ENCODE measurements around the gene EFCAB6. TPM values are rescaled to one million over a fixed set of nuclear protein-coding genes. Genes with fewer than 3 reads are reported as not detected.

EFCAB6 gene
- total RNA-seq, 1 donor from 2014 or later: 8.6 TPM

DNA sequence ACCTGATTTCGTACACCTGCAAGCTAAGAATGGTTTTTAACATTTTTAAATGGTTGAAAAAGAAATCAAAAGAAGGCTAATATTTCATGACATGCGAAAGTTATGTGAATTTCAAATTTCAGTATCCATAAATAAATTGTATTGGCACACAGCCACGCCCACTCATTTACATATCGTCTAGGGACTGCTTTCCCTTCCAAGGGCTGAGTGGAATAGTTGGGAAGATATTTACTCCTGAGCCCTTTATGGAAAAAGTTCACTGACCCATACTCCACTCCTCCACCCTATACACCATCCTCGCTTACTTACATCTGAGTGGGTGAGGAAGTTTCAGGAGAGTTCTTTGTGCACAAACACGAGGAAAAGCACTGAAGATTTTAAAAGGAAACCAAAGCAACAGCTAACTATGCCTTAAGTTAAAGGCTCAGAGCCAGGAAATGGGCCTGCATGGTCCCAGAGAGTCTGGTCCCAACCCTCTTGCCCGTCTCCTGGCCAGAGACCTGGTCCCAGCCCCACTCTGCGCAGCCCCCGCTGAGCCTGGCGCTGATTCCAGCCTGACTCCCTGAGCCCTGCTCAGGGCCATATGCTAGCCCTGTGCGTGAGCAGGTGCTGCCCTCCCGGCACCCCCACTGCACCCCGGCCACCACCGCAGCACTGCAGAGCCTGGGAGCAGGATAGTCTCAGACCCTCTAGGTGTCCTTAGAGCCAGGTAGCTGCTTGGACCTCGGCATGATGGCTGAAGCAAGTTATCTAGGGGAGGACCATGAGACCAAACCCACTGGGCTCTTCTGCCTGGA, 69.8 kb downstream of the EFCAB6 start:
- DNase-seq (ENCODE audit: low spot score in 2 of 2): no peak

GRCh38 chr22:43740587-43741270, 71.4 kb downstream of the EFCAB6 start:
- Histone ChIP-seq H3K4me3 (no peak overlapping the region), H3K27ac (no peak overlapping the region), H3K27me3 (no peaks in the 10 kb centered on the region), H3K9me3 (no peaks in the 10 kb centered on the region), H3K4me1 (no peaks in the 10 kb centered on the region), H3K36me3 (no peaks in the 10 kb centered on the region)
- TF ChIP-seq, protein P1, sequence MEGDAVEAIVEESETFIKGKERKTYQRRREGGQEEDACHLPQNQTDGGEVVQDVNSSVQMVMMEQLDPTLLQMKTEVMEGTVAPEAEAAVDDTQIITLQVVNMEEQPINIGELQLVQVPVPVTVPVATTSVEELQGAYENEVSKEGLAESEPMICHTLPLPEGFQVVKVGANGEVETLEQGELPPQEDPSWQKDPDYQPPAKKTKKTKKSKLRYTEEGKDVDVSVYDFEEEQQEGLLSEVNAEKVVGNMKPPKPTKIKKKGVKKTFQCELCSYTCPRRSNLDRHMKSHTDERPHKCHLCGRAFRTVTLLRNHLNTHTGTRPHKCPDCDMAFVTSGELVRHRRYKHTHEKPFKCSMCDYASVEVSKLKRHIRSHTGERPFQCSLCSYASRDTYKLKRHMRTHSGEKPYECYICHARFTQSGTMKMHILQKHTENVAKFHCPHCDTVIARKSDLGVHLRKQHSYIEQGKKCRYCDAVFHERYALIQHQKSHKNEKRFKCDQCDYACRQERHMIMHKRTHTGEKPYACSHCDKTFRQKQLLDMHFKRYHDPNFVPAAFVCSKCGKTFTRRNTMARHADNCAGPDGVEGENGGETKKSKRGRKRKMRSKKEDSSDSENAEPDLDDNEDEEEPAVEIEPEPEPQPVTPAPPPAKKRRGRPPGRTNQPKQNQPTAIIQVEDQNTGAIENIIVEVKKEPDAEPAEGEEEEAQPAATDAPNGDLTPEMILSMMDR (IDR thresholded peaks at IDR 0.05): no peak
- DNase-seq (ENCODE audit: low spot score in 2 of 2): no peak
- intact Hi-C loops (cut with DNase I): no loop called here

More for the DNA sequence above, 69.8 kb downstream of the EFCAB6 start:
- TF ChIP-seq, protein P1 (IDR thresholded peaks at IDR 0.05): no peak
- H3K9me3 ChIP-seq: no peaks in the 10 kb centered on the region
- H3K4me3 ChIP-seq: no peak overlapping the region
- H3K27me3 ChIP-seq: no peaks in the 10 kb centered on the region
- H3K4me1 ChIP-seq: no peaks in the 10 kb centered on the region
- intact Hi-C loops (cut with DNase I): no loop called here
- H3K36me3 ChIP-seq: no peaks in the 10 kb centered on the region
- H3K27ac ChIP-seq: no peak overlapping the region

GRCh38 chr22:43739851-43740379, 72.2 kb downstream of the EFCAB6 start:
- DNase-seq (ENCODE audit: low spot score in 2 of 2): no peak
- no peaks in the 10 kb centered on the region for H3K27me3 ChIP-seq
- H3K4me3 ChIP-seq: no peak overlapping the region
- H3K27ac ChIP-seq: no peak overlapping the region
- TF ChIP-seq, protein P1 (IDR thresholded peaks at IDR 0.05): no peak
- H3K36me3 ChIP-seq: no peaks in the 10 kb centered on the region
- H3K9me3 ChIP-seq: no peaks in the 10 kb centered on the region
- no peaks in the 10 kb centered on the region for H3K4me1 ChIP-seq
- intact Hi-C loops (cut with DNase I): no loop called here

DNA sequence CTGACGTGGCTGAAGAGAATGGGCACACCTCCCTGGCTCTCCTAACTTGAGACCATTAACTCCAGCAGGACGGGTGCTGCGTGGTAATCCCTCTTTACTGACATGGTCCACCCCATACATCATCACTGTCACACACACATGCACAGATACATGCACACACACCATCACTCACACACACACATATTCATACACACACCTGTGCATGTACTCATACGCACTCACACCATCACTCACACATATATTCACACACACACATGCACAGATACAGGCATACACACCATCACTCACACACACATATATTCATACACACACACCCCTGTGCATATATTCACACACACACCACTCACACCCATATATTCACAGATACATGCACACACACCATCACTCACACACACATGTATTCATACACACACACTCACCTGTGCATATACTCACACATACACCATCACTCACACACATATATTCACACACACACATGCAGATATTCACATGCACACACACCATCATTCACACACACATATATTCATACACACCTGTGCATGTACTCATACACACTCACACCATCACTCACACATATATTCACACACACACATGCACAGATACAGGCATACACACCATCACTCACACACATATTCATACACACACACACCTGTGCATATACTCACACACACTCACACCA, 74.8 kb downstream of the EFCAB6 start:
- no peak overlapping the region for H3K4me3 ChIP-seq
- intact Hi-C loops (cut with DNase I): no loop called here
- no peaks in the 10 kb centered on the region for H3K9me3 ChIP-seq
- TF ChIP-seq, protein P1 (IDR thresholded peaks at IDR 0.05): no peak
- H3K27ac ChIP-seq: no peak overlapping the region
- no peaks in the 10 kb centered on the region for H3K4me1 ChIP-seq
- no peak for DNase-seq (ENCODE audit: low spot score in 2 of 2)
- H3K36me3 ChIP-seq: no peaks in the 10 kb centered on the region
- no peaks in the 10 kb centered on the region for H3K27me3 ChIP-seq

DNA sequence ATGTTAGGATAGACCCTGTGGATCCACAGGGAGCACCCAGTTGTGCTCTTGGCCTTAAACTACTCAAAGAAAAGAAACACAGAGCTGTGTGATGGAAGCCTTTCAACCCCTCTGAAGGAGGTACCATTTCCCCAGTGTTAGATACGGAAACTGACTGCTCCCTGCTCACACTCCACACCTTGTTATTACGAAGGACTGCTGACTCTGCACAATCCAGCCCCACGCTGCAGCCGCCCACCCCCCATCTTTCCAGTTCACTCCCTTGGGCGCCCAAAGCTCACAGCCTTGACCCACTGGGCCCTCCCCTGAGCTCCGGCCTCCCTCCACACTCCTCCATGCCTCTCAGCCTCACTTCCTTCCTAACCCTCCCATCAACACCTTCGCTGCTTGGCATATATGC, 75.5 kb downstream of the EFCAB6 start:
- no peaks in the 10 kb centered on the region for H3K27me3 ChIP-seq
- H3K27ac ChIP-seq: no peak overlapping the region
- DNase-seq (ENCODE audit: low spot score in 2 of 2): no peak
- H3K36me3 ChIP-seq: no peaks in the 10 kb centered on the region
- TF ChIP-seq, protein P1 (IDR thresholded peaks at IDR 0.05): no peak
- no peaks in the 10 kb centered on the region for H3K4me1 ChIP-seq
- intact Hi-C loops (cut with DNase I): no loop called here
- H3K9me3 ChIP-seq: no peaks in the 10 kb centered on the region
- no peak overlapping the region for H3K4me3 ChIP-seq
